NCI-H128 (cell line): Measurements from ENCODE around the gene SGPL1.
"Not testable (repeated sequence)": the region's sequence is repeated elsewhere in the genome, so short reads cannot be mapped to it uniquely, and the experiment has no call there.

Source experiments
- DNase-seq: peaks from one replicate; lab custom pipeline; 2025; ENCODE audit not compliant: unreplicated experiment; lab: John Stamatoyannopoulos, UW

The SGPL1 gene

DNA sequence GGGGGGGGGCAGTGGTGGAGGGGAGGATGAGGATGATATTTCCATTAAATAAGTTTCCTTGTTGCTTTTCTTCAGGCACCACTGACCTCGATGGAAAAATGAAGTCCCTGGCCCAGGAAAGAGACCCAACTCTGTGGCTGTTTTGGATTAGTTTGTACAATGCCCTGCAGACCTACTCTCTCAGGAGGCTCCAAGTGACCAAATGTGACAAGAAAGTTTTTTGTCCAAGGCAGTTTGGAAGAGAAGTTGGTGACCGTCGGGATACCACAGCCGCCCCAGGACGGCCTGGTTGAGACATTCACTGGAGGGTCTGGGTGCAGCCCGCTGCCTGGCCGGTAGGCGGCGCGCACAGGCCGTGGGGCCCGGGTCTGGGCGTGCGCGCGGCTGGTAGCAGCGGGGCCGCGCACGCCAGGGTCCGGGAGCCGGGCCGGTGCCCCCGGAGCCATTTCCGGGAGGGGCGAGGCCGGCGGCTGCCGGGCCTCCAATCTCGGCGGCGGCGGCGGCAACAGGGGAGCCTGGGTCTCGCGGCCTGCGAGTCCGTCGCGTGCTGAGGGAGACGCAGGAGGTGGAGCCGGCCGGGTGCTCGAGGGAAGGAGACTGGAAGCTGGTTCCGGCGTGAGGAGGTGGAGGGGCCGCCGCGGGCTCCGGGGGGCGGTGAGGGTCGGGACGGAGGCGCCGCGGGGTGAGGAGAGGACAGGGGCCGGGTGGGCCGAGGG lies at the start of gene SGPL1:
Gene SGPL1, plus strand, starts transcription at position 445 of the 716 bp plus-strand sequence. CDS start 906 bp downstream, outside the sequence.
- DNase-seq: peak; percentile 48

DNA sequence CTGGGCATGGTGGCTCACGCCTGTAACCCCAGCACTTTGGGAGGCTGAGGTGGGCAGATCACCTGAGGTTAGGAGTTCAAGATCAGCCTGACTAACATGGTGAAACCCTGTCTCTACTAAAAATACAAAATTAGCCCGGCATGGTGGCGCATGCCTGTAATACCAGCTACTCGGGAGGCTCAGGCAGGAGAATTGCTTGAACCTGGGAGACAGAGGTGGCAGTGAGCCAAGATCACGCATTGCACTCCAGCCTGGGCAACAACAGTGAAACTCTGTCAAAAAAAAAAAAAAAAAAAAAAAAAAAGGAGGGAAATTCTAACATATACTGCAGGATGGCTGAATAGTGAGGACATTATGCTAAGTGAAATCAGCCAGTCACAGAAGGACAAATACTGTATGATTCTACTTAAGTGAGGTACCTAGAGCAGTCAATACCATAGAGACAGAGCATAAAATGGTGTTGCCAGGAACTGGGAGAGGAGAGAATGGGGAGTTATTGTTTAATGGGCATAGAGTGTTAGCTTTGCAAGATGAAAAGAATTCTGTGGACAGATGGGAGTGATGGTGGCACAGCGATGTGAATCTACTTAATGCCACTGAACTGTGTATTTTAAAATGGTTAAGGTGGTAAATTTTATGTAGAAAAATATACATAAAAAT lies 47.6 kb upstream of the SGPL1 start:
- not testable (repeated sequence) for DNase-seq

DNA sequence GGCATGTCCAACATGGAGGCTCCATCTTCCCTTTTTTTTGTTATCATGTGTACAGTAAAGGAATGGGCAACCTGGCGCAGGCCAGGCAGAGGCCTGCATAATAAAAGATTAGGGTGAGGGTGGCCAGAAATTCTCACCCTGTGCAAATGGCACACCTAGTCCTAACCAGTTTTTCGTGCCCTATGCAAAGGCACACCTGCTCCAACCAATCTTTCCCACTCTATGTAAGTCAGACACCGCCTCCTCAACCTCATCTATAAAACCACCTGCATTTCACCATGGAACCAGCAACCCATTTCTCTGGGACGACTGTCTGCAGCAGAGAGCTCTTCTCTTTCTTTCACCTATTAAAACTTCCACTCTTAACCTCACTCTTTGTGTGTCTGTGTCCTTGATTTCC lies 46.6 kb upstream of the SGPL1 start:
- DNase-seq: no peak

DNA sequence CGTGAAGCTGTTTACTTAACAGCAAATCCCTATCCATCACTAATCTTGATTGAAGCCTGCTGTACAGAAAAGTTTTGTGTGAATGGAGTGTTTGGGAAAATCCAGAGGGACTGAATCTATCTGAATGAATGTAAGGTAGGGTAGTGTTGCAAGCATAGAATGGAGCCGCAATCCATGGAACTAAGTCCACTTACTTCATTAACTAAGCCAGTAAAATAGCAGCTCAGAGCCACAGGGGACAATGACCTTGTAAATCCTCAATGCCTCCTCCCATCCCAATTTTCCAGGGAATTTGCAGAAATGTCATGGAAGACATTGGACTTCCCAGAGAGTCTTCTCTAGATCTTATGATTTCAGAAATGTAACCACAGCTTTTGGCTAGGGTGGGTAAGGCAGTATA lies 45.7 kb upstream of the SGPL1 start:
- DNase-seq: no peak

- not testable (repeated sequence) for DNase-seq
Measured at GRCh38 chr10:70770516-70770915, 45.2 kb upstream of the SGPL1 start.

- no peak for DNase-seq
Measured at GRCh38 chr10:70771311-70772194, 44.2 kb upstream of the SGPL1 start.

DNA sequence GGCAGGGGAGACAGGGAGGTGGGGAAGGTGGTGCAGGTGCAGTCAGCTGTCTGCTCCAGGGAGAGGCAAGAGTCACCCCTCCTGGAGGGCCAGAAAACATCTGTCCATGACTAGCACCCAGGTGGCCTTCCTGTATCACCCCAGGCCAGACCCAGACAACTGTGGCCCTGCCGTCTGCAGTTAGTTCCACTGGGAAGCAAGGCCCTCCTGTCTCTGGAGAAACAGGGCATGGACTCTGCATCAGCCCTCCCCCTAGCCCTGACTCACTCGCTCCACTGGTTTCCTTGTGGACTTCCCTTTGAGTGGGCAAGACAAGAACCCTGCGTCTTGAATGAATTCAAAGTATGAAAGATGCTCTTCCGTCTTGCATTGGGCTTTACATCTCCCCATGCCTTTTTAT lies 43.1 kb upstream of the SGPL1 start:
- DNase-seq: no peak

DNA sequence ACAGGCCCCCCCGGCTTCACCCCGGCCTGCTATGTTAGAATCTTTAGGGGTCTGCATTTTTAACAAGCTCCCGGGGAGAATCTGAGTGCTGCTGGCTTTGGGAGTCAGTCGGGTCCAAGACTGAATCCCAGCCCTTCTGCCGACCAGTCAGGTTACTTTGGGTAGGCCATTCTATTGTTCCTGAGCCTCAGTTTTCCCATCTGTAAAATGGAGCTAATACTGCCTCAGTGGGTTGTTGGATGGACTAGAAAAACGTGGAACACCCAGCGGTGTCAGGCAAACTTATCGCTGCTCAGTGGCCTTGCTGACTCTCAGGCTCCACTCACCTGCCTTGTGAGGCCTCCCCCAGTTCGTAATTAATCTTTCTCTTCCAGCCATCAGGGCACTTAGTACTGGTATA lies 42.3 kb upstream of the SGPL1 start:
- no peak for DNase-seq

DNA sequence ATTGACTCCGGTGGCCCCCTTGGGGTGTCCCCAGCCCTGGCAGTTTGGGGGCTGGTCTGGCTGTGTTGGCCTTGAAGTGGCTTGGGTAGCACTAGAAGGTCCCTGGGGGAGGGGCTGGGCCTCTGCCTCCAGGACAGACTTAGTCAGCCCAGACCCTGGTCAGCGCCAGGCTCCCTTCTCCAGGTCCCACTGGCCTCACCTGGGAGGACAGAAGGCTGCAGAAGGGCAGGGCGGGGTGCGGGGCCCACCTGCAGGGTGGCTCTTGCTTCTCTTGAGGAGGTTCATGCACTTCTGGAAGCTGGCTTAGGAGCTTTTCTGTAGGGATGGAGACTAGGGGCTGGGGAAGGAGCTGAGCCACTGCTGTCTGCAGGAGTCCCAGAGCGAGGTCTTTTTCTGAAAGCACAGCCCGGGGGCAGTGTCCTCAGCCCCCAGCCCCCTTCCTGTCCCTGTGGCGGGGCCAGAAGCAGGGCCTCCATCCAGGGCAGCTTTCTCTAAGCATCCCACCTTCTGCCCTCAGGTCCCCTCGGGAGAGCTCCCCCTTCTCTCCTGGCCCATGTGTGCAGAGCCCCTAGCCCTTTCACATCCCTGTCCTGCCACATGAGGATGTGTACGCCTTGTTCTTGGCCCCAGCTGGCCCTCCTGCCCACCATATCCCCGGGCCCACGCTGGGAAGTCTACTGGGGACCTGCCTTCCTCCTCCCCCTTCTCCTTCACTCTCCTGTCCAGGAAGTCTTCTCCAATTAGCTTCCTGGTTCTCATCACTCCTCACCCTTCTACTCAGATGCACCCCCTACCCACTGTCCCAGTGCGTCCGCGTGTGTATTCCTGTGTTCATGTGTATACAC lies 41.6 kb upstream of the SGPL1 start:
- no peak for DNase-seq

- DNase-seq: no peak
Measured at GRCh38 chr10:70774810-70775678, 40.7 kb upstream of the SGPL1 start.

- no peak for DNase-seq
Measured at GRCh38 chr10:70775679-70776454, 39.9 kb upstream of the SGPL1 start.

DNA sequence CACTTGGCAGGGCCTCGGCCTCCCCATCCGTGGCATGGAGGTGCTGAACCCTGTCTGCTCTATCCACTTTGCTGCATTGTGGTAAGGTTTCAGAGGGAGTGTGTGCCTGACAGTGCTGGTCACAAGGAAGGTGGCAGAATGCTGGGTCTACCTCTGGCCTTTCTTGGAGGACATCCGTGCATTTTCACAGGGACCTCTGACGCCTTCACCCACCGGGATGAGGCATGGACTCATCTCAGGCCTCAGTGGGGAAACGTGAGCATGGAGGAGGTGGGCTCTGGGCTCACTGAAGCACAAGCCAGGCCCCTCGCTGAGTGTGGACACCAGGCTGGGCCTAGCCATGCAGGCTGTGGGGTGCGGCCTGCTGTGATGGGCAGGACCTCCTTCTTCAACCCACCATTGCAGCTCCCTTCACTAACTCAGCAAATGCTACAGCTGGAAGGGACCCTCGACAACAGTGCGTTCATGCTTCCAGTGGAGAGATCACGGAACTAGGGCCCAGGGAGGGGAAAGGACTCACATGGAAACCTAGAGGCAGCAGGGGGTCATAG lies 39.2 kb upstream of the SGPL1 start:
- no peak for DNase-seq

DNA sequence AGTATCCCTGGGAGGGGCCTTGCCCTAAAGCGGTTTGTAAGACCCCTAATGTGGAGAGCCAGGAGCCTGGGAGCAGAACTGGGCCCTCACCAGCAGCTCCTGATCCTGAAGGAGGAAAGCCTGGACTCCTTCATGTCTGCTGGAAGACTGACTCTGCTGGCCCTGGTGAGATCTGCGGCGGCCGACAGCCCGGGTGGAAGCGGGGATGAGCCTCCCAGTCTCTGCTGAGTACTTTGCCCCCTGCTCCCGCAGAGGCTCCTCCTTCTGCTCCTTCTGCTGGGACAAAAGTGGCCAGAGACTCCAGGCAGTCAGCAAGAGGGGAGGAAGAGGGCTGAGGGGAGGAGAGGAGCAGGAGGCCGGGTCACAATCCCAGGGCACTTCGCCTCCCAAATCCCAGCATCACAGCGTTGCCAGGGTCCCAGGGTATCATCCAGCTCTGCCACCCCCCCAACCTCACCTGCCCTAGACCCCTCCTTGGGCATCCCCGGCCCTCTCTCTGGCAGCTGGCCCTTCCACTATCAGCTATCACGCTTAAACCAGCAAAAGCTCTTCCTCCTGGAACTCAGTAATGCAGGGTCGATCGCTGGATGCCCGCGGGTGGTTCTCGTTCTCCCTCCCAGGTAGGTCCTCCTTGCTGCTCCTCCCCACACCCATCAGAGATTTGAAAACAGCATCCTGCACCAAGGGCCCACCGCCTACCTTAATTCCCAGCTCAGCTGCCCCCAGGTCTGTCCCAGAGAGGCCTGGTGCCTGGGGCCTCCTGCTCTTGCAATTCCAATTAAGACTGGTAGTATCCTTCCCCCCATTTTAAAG lies 38.5 kb upstream of the SGPL1 start:
- DNase-seq: no peak

DNA sequence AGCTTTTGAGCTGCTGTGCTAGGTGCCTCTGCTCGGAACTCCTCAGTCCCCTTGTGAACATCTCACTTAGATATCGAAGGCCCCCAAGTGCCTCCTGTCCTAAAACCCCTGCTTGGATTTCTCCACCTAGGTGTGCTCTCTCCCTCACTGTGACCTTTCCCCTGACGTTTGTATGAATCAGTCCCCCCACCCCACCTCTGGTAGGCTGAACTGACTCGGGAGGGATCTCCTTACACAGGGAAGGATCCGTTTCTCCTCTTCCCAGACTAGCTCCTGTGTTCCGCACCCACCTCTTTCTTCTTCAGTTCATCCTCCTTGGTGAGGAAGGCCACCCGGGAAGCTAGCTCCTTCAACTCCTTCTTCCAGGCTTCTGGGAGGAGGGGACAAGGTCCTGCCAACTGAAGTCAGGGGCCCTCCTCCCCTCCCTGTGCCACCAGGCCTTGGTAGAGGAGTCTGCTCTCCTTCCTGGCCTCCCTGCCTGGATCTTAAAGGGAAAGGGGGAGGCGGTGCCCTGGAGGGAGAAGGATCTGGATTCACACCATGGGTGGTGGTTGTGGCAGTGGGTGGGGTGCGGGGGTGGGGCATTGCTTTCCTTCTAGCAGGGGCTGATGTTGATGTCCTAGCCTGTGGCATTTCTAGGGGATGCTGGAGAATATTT lies 37.4 kb upstream of the SGPL1 start:
- no peak for DNase-seq

DNA sequence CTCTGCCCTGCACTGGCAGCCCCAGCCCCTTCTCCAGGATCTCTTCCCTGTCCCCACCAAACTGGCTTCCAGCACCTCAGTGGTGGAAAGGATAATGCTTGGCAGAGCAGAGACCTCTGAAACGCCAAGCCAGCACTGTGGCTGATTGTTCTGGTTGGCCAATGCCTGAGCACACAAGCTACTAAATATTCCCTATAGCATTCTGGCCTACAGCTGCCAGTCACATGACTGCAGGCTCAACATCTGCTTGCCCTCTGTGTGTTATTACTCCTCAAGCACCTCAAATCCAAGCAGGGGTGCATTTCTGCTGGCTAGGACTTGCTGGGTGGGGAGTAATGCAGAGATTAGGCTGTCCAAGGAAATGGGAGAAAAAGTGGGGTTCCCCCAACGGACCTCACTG lies 36.7 kb upstream of the SGPL1 start:
- no peak for DNase-seq

DNA sequence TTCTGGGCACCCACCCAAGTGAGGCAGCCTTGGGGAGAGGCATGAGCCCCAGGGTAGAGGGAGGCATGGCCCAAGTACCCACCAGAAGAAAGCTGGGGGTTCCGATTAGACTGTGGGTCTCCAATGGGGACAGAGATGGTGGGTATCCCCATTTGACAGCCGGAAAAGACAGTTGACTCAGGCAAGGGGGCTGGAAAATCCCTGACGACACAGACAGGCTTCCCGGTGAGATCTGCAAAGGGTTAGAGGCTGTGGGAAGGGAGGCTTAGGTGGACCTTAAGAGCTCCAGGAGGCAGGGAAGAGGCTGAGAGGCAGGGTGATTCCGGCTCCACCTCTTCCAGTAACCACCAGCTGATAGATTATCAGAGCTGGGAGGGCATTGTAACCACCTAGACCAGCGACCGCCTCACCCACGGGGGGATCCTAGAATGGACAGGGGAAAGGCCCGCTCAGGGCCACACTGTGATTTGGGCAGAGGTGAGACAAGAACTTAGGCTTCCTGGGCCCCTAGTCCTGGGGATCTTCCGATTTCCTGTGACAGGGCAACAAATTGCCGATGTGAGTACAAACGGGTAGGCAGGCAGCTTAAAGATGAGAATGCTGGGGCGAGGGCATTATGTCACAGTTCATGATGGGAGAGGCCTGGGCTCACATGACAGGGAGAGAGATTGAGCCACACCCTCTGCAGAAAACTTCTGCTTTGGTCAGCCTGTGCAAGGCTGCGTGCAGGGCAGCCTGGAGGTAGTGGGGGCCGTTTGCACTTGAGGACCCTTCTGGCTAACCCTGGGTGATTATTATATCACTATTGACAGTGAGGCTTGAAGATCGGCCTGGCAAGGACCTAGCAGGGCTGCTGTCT lies 36.0 kb upstream of the SGPL1 start:
- DNase-seq: no peak

- DNase-seq: no peak
Measured at GRCh38 chr10:70780370-70780760, 35.4 kb upstream of the SGPL1 start.
